Esophagus squamous epithelium (tissue), 5 donors: ENCODE results near the gene CTBS. TPM values are rescaled to one million over a fixed set of nuclear protein-coding genes. Genes with fewer than 3 reads are reported as not detected.
A peak's percentile ranks its signal among the peaks of the same experiment; 100 is the strongest.

Experiments used
- DNase-seq: peaks from one replicate; lab custom pipeline; 2025; lab: John Stamatoyannopoulos, UW
- H3K27ac ChIP-seq, 4 donors: fragments of 200-600 bp; sonication (generic); one replicate each; pipeline ENCODE4 v1.5.1; 2016 to 2019; ENCODE audit warnings: mild to moderate bottlenecking in 1 of 4
- H3K27me3 ChIP-seq, 4 donors: fragments of 200-600 bp; sonication (generic); 1 replicate in 3 of 4; 2 replicates in 1 of 4; pipeline versions ENCODE4 v1.5.1 to v1.6.0; 2017 to 2021; ENCODE audit warnings: antibody characterized with exemption in 1 of 4
- H3K36me3 ChIP-seq, 3 donors: fragments of 200-600 bp; sonication (generic); one replicate each; pipeline ENCODE4 v1.5.1; 2016 to 2019
- H3K4me1 ChIP-seq, 3 donors: fragments of 200-600 bp; sonication (generic); one replicate each; pipeline ENCODE4 v1.5.1; 2017 to 2019
- H3K4me3 ChIP-seq, 4 donors: fragments of 200-600 bp; sonication (generic); 1 replicate in 3 of 4; 2 replicates in 1 of 4; pipeline ENCODE4 v1.5.1; 2016 to 2019; ENCODE audit warnings: mild to moderate bottlenecking in 2 of 4, moderate library complexity in 1 of 4
- H3K9me3 ChIP-seq, 3 donors: fragments of 200-600 bp; sonication (generic); one replicate each; pipeline ENCODE4 v1.5.1; 2016 to 2019
- POLR2A ChIP-seq, 4 donors: fragments of 450-650 bp; IDR thresholded peaks; one replicate each; pipeline ENCODE4 v1.6.1; 2017; ENCODE audit warnings: antibody characterized with exemption in 4 of 4, mild to moderate bottlenecking in 4 of 4, moderate library complexity in 3 of 4
- WGBS, 2 donors: methylation state at CpG; one replicate each; pipeline ENCODE4 v1.1.5; 2018; 5-methylcytosine and 5-hydroxymethylcytosine counted together
- intact Hi-C: fragments of 100-400 bp; cut with DNase I; formaldehyde crosslinking; loops from one replicate; pipeline ENCODE4 v1.15.0; 2022
- total RNA-seq, 4 donors: library from RNA; depleted of rRNA; stranded (reverse); fragments of >200 nt; gene quantifications; one replicate each; pipeline ENCODE4 v1.1.0, GENCODE V29; 2016
- TF ChIP-seq, protein P1 (sequence below), 6 experiments: fragments of 450-650 bp in 4 of 6; fragments of 200-600 bp in 2 of 6; sonication (generic) in 2 of 6; IDR thresholded peaks; one replicate each; pipeline ENCODE4 v1.5.1; 2016 to 2019; ENCODE audit warnings: antibody characterized with exemption in 6 of 6, mild to moderate bottlenecking in 4 of 6, moderate library complexity in 4 of 6
- donor health status: DM: yes; HTN: yes; CAD: no.

The CTBS gene, protein sequence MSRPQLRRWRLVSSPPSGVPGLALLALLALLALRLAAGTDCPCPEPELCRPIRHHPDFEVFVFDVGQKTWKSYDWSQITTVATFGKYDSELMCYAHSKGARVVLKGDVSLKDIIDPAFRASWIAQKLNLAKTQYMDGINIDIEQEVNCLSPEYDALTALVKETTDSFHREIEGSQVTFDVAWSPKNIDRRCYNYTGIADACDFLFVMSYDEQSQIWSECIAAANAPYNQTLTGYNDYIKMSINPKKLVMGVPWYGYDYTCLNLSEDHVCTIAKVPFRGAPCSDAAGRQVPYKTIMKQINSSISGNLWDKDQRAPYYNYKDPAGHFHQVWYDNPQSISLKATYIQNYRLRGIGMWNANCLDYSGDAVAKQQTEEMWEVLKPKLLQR
- total RNA-seq, result 10 to 100 TPM in 2 of 4 donors, 1 to 10 TPM in 2; 4.9 to 12.0 (median 10.3) TPM

DNA sequence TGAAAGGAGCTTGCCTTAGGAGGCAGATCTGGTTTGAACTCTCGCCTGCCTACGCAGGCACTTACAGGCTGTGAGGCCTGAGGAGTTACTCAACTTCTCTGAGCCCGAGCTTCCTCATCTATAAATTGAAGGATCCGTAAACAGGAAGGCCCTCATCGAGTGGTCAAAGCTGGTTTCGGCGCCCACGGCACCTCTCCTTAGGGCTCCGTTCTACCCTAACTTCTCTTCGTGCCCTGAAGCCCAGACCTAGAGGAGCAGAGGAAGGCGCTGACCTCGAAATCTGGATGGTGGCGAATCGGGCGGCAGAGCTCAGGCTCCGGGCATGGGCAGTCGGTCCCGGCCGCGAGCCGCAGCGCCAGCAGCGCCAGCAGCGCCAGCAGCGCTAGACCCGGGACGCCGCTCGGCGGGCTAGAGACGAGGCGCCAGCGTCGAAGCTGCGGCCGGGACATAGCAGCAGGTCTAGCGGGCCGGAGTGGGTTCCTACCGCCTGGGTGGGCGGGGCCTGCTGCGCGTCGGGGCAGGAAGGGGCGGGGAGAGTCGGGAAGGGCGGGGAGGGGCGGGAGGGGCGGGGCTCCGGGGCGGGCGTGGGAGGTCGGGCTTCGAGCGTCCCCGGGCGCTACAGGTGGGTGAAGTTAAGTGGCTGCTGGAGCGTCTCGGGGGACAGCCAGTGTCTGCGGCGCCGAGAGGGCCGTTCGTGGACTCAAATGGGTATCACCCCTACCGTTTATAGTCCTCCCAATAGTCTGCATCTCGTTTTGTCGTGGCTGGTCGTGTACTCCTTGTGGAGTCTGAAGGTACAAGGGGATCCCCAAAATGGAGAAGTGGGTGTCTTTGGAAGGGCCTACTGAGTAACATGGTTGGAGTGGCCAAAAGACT lies at the start of gene CTBS:
CTBS (minus strand) TSS at position 474 of the 876 bp plus-strand sequence; CDS start at position 449, 25 bp downstream.
- H3K36me3 ChIP-seq, result peaks cover 0 to 13% (median 0%) of the 10 kb centered on the region in 3 donors
- H3K27ac ChIP-seq, result peak within 1 kb of the TSS; percentile 96 to 98 (median 97)
- H3K27me3 ChIP-seq, result no peaks in the 10 kb centered on the region
- peaks cover 10 to 49% (median 18%) of the 10 kb centered on the region in 3 donors for H3K4me1 ChIP-seq
- intact Hi-C loops, result no loop called here
- WGBS, 2 donors, result 0 to 2% methylated on average over 10 to 13 of the region's 67 CpGs
- H3K9me3 ChIP-seq, result no peaks in the 10 kb centered on the region
- peak within 1 kb of the TSS; percentile 56 to 73 (median 67) for H3K4me3 ChIP-seq
- peak in 2 of 4 donors; percentile 64 to 91 for TF ChIP-seq POLR2A (IDR thresholded peaks at IDR 0.05)
- TF ChIP-seq, protein P1, sequence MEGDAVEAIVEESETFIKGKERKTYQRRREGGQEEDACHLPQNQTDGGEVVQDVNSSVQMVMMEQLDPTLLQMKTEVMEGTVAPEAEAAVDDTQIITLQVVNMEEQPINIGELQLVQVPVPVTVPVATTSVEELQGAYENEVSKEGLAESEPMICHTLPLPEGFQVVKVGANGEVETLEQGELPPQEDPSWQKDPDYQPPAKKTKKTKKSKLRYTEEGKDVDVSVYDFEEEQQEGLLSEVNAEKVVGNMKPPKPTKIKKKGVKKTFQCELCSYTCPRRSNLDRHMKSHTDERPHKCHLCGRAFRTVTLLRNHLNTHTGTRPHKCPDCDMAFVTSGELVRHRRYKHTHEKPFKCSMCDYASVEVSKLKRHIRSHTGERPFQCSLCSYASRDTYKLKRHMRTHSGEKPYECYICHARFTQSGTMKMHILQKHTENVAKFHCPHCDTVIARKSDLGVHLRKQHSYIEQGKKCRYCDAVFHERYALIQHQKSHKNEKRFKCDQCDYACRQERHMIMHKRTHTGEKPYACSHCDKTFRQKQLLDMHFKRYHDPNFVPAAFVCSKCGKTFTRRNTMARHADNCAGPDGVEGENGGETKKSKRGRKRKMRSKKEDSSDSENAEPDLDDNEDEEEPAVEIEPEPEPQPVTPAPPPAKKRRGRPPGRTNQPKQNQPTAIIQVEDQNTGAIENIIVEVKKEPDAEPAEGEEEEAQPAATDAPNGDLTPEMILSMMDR (IDR thresholded peaks at IDR 0.05), result peak in 1 of 6 experiments; percentile 13
- DNase-seq, result peak; percentile 52

DNA sequence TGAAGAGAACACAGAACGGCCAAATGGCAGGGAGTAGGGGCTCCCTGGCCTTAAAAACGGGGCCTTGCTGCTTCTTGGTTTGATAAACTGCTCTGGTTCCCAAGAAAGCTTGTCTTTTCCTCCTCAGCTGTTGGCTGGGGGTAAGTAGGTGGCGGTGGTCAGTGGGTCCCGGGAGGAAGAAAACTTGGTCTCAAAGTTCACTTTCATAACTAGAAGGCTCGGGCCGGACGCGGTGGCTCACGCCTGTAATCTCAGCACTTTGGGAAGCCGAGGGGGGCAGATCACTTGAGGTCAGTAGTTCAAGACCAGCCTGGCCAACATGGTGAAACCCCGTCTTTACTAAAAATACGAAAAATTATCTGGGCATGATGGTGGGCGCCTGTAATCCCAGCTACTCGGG lies 47.3 kb upstream of the CTBS start:
- H3K27ac ChIP-seq, result no peak overlapping the region
- peaks cover 0 to 7% (median 0%) of the 10 kb centered on the region in 4 donors for H3K27me3 ChIP-seq
- TF ChIP-seq, protein P1 (IDR thresholded peaks at IDR 0.05), result no peak
- TF ChIP-seq POLR2A (IDR thresholded peaks at IDR 0.05), result no peak
- H3K4me1 ChIP-seq, result peaks cover 4 to 24% (median 16%) of the 10 kb centered on the region in 3 donors
- DNase-seq, result no peak
- intact Hi-C loops, result loop anchor here (10.0 kb wide), 1 partner anchor 487 kb away; no protein-coding TSS in a partner anchor
- H3K9me3 ChIP-seq, result no peaks in the 10 kb centered on the region
- no peaks in the 10 kb centered on the region for H3K36me3 ChIP-seq
- WGBS, 2 donors, result 79 to 81% methylated on average over 5 to 12 of the region's 14 CpGs
- H3K4me3 ChIP-seq, result no peak overlapping the region

DNA sequence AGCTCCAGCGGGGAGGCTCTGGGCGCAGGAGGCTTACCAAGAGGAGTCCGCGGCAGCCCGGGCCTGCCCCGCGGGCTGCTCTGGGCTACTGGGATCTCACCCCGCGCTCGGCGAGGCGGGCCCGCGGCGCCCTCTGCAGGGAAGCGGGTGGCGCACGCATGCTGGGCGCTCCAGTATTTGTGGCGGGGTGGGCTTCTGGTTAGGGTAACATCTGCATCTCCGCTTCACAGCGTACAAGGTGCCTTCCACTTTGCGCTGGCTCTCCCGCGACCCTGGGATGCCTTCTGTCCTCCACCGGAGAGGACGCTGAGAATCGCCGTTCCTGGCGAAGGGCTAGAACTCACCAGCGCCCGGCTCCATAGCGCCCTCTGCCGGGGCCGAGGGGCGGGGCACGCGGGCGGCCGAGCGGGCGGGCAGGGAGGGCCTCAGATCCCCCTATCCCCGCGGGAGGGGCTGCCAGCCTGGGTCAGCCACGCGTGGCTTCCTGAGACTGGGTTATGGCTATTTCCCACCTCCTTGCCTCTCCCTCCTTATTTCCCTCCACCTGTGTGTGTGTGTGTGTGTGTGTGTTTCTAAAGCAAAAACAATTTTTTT lies 46.6 kb upstream of the CTBS start:
- no peak for DNase-seq
- intact Hi-C loops, result loop anchor here (10.0 kb wide), 1 partner anchor 486 kb away; no protein-coding TSS in a partner anchor
- peak overlapping the region; percentile 39 to 75 (median 56) for H3K4me3 ChIP-seq
- no peak for TF ChIP-seq POLR2A (IDR thresholded peaks at IDR 0.05)
- TF ChIP-seq, protein P1 (IDR thresholded peaks at IDR 0.05), result peak; percentile 76 to 97 (median 88)
- H3K36me3 ChIP-seq, result no peaks in the 10 kb centered on the region
- 0 to 2% methylated on average over 9 to 16 of the region's 46 CpGs for WGBS, 2 donors
- peak overlapping the region; percentile 41 to 72 (median 58) for H3K27ac ChIP-seq
- peaks cover 4 to 24% (median 16%) of the 10 kb centered on the region in 3 donors for H3K4me1 ChIP-seq
- no peaks in the 10 kb centered on the region for H3K9me3 ChIP-seq
- H3K27me3 ChIP-seq, result peaks cover 0 to 7% (median 0%) of the 10 kb centered on the region in 4 donors

DNA sequence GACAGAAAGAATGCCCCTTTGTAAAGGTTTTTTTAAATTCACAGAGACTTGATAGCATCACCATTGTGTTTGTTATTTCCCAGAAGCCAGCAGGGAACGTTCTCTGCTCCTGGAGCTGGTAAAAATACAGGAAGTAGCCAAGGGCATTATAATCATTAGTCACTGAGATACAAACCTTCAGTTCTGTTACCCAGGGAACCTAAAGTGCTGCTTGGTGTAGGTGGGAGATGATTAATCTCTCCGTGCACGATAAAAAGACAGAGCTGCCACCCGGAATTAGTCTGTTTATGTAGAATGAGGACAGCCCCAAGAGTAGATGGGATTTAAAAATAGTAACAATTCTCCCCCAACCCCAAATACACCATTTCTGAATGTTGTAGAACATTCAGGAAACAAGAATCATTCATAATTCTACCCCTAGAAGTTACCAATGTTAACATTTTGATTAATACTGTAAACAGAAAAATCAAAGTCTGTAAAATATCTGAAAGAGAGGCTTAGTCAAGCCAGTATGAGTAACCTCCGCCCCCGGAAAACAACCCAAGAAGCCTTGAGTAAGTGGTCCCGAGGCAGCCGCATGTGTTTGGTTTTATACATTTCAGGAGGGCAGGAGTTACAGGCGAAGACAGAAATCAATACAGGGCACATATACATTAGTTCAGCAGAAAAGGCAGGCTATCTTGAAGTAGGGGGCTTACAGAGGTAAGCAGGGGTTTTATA lies 45.3 kb upstream of the CTBS start:
- Histone ChIP-seq H3K27me3 (no peaks in the 10 kb centered on the region), H3K4me3 (no peak overlapping the region), H3K36me3 (no peaks in the 10 kb centered on the region), H3K4me1 (peaks cover 4 to 24% (median 16%) of the 10 kb centered on the region in 3 donors), H3K9me3 (no peaks in the 10 kb centered on the region), H3K27ac (peak overlapping the region in 3 of 4 donors; percentile 15 to 56 (median 55))
- WGBS, 2 donors, result 24 to 27% methylated on average over 9 of the region's 9 CpGs
- DNase-seq, result no peak
- no peak for TF ChIP-seq POLR2A (IDR thresholded peaks at IDR 0.05)
- TF ChIP-seq, protein P1 (IDR thresholded peaks at IDR 0.05), result no peak
- intact Hi-C loops, result loop anchor here (10.0 kb wide), 2 partner anchors 185 to 485 kb away; no protein-coding TSS in a partner anchor
